Panc1 (cell line): ENCODE results near the gene FAM200C.

ENCODE experiments used
- CTCF ChIP-seq: fragments of 450-650 bp; IDR thresholded peaks from 2 replicates; pipeline ENCODE4 v1.5.1; 2017; ENCODE audit warnings: mild to moderate bottlenecking
- POLR2AphosphoS5 ChIP-seq: IDR thresholded peaks from 2 replicates; pipeline ENCODE4 v1.6.1; 2012; ENCODE audit warnings: mild to moderate bottlenecking, low read depth, low read length, moderate library complexity
- REST ChIP-seq, 2 experiments: IDR thresholded peaks; 2 replicates each; pipeline ENCODE4 v1.6.1; 2011 to 2012; ENCODE audit warnings: low read depth in 2 of 2, control low read depth in 1 of 2, low read length in 1 of 2, mild to moderate bottlenecking in 1 of 2, moderate library complexity in 1 of 2; ENCODE audit not compliant: insufficient read depth in 1 of 2
- TCF7L2 ChIP-seq: IDR thresholded peaks from 2 replicates; pipeline ENCODE4 v1.6.1; 2011; ENCODE audit warnings: mild to moderate bottlenecking, low read depth, low read length, inconsistent platforms

GRCh38 chr5:160367885-160368284 lies 32.0 kb downstream of the FAM200C start:
- no peak for TF ChIP-seq CTCF
- no peak for TF ChIP-seq REST (IDR thresholded peaks at IDR 0.05; ENCODE audit: insufficient read depth in 1 of 2, low read depth in 2 of 2, low read length in 1 of 2)
- no peak for TF ChIP-seq POLR2AphosphoS5
- no peak for TF ChIP-seq TCF7L2
